MCF 10A (cell line): ENCODE data around the gene SERPINH1. TPM values are rescaled to one million over a fixed set of nuclear protein-coding genes. Genes with fewer than 3 reads are reported as not detected.

Source experiments
- BruUV-seq: library from RNA; stranded (reverse); fragments of 400-500 nt; replicated peaks from 2 replicates; lab custom pipeline; 2021; lab: Mats Ljungman, UMichigan
- CTCF ChIA-PET: fragments of 300-600 bp; sonication (Branson Sonifier 250); formaldehyde crosslinking; extraction: SDS; loops from one replicate; lab custom pipeline; 2021; ENCODE audit warnings: antibody characterized with exemption, inconsistent platforms; lab: Yijun Ruan, JAX
- POLR2A ChIA-PET: fragments of 300-600, 350-650 bp; sonication (Branson Sonifier 250); formaldehyde crosslinking; extraction: SDS; loops from one replicate; lab custom pipeline; 2020; ENCODE audit warnings: antibody characterized with exemption, inconsistent platforms; lab: Yijun Ruan, JAX
- DNase-seq: peaks from one replicate; pipeline ENCODE4 v3.0.0-alpha.2; 2018; ENCODE audit not compliant: unreplicated experiment
- H3K27ac Mint-ChIP-seq: one replicate; pipeline ENCODE4 v1.8.0; 2022; ENCODE audit warnings: mild to moderate bottlenecking, low read depth, mixed read lengths; ENCODE audit not compliant: unreplicated experiment
- H3K27me3 Mint-ChIP-seq: one replicate; pipeline ENCODE4 v1.8.0; 2022; ENCODE audit warnings: mixed read lengths; ENCODE audit not compliant: insufficient read depth, unreplicated experiment
- H3K36me3 Mint-ChIP-seq: one replicate; pipeline ENCODE4 v1.8.0; 2022; ENCODE audit warnings: mild to moderate bottlenecking, moderate library complexity, mixed read lengths; ENCODE audit not compliant: insufficient read depth, unreplicated experiment
- H3K4me1 Mint-ChIP-seq: one replicate; pipeline ENCODE4 v1.8.0; 2022; ENCODE audit warnings: mixed read lengths; ENCODE audit not compliant: insufficient read depth, unreplicated experiment
- H3K4me3 Mint-ChIP-seq: one replicate; pipeline ENCODE4 v1.8.0; 2022; ENCODE audit warnings: mild to moderate bottlenecking, moderate library complexity, mixed read lengths; ENCODE audit not compliant: unreplicated experiment
- H3K9me3 Mint-ChIP-seq: one replicate; pipeline ENCODE4 v1.8.0; 2022; ENCODE audit warnings: mixed read lengths; ENCODE audit not compliant: unreplicated experiment
- CTCF ChIP-seq: fragments of 200-600 bp; IDR thresholded peaks from one replicate; pipeline ENCODE4 v1.8.0; 2022; ENCODE audit warnings: antibody characterized with exemption, mild to moderate bottlenecking; ENCODE audit not compliant: unreplicated experiment
- intact Hi-C: fragments of 100-400 bp; cut with micrococcal nuclease; formaldehyde crosslinking; loops from 2 replicates; pipeline ENCODE4 v1.14.1; 2022
- total RNA-seq: library from RNA; stranded (reverse); gene quantifications from 2 replicates; pipeline ENCODE4 v1.2.3, GENCODE V29; 2022

The SERPINH1 gene
- total RNA-seq, 1 experiment from 2014 or later = 80.5 TPM

DNA sequence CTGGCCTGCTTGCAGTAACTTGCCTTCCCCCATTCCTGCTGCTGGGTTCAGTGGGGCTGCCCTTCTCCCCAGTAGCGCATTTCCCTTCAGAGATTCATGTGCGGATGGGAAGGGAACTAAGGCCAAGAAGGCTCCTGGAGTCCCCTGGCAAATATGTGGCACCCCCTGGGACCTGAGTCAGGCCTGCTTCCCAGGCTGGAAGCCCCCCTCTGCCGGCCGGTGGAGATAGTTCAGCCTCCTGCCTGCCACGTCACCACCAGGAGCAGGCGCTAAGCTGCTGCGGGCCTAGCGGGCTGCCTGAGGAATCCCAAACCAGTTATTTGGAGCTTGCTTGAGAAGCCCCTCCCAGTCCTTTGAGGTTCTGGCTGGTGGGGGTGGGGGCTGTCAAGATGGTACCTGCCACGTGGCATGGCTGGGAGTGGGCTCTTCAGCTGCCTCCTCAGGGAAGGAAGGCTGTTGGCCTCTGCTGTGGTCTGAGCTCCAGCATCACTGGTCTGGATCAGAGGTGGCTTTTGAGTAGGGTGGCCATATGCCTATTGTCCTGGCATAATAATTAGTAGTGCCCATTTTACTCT is 2.0 kb downstream of the SERPINH1 start:
- peaks cover 22% of the 10 kb centered on the region for H3K36me3 Mint-ChIP-seq
- peaks cover 26% of the 10 kb centered on the region for H3K4me1 Mint-ChIP-seq
- H3K27ac Mint-ChIP-seq = peak overlapping the region; percentile 94
- DNase-seq = peak; percentile 64
- no peaks in the 10 kb centered on the region for H3K27me3 Mint-ChIP-seq
- H3K9me3 Mint-ChIP-seq = no peaks in the 10 kb centered on the region
- ChIA-PET POLR2A (interaction anchor here (0.9 to 3.5 kb wide), 5 partner anchors 11 to 882 kb away, joined by 3 to 28 read pairs (median 3); no protein-coding TSS in a partner anchor), CTCF (interaction anchor here (0.6 to 1.3 kb wide), 9 partner anchors 9 to 885 kb away, joined by 3 to 8 read pairs (median 3); no protein-coding TSS in a partner anchor)
- peak; percentile 42 for TF ChIP-seq CTCF
- intact Hi-C loops = no loop called here
- H3K4me3 Mint-ChIP-seq = peak overlapping the region; percentile 92
- no TSS peak for BruUV-seq

GRCh38 chr11:75565221-75565814 is 3.3 kb downstream of the SERPINH1 start:
- ChIA-PET CTCF (interaction anchor here (0.6 to 1.3 kb wide), 5 partner anchors 12 to 552 kb away, joined by 3 to 8 read pairs (median 3); no protein-coding TSS in a partner anchor), POLR2A (interaction anchor here (0.6 to 3.5 kb wide), 3 partner anchors 10 to 390 kb away, joined by 3 to 28 read pairs (median 3); no protein-coding TSS in a partner anchor)
- intact Hi-C loops = no loop called here
- Mint-ChIP-seq H3K4me3 (peak overlapping the region; percentile 36), H3K27me3 (no peaks in the 10 kb centered on the region), H3K36me3 (peaks cover 30% of the 10 kb centered on the region), H3K9me3 (no peaks in the 10 kb centered on the region), H3K4me1 (peaks cover 26% of the 10 kb centered on the region), H3K27ac (peak overlapping the region; percentile 94)
- BruUV-seq = no TSS peak
- DNase-seq = peak; percentile 69
- no peak for TF ChIP-seq CTCF

GRCh38 chr11:75565916-75566762 is 4.1 kb downstream of the SERPINH1 start:
- CTCF ChIA-PET = interaction anchor here (0.6 to 1.3 kb wide), 6 partner anchors 9 to 552 kb away, joined by 3 to 8 read pairs (median 4); no protein-coding TSS in a partner anchor
- H3K4me1 Mint-ChIP-seq = peaks cover 26% of the 10 kb centered on the region
- POLR2A ChIA-PET = interaction anchor here (0.6 to 3.5 kb wide), 3 partner anchors 9 to 389 kb away, joined by 3 to 28 read pairs (median 3); no protein-coding TSS in a partner anchor
- no peaks in the 10 kb centered on the region for H3K27me3 Mint-ChIP-seq
- no peak for TF ChIP-seq CTCF
- H3K4me3 Mint-ChIP-seq = no peak overlapping the region
- no peaks in the 10 kb centered on the region for H3K9me3 Mint-ChIP-seq
- no TSS peak for BruUV-seq
- H3K36me3 Mint-ChIP-seq = peaks cover 37% of the 10 kb centered on the region
- no peak for DNase-seq
- intact Hi-C loops = no loop called here
- no peak overlapping the region for H3K27ac Mint-ChIP-seq
